ENCODE results near the gene PLCB4. TPM values are rescaled to one million over a fixed set of nuclear protein-coding genes. Genes with fewer than 3 reads are reported as not detected.

Gene PLCB4
- total RNA-seq, 2 donors from 2014 or later: not detected

DNA sequence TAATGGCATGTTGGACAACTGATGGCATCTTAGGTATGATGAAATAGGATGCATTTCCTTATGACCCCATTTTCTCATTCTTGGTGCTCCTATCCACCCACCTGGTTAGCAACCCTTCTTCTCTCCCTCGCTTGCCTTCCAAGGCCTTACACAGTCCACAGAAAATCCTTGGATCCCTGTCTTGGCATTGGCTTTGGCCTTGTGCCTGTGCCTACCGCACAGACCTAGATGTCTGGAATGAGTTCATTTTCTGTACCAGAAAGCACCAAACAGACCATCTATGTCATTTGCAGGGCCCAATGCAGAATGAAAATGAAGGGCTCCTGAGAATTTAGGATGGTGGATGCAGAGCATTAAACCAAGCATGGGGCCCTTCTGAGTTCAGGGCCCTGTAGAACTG lies 346.5 kb downstream of the PLCB4 start:
- DNase-seq (ENCODE audit: low spot score) (no peak), ATAC-seq (no peak)
- Mint-ChIP-seq H3K27me3 (peaks cover 0 to 2% of the 10 kb centered on the region in 2 donors), H3K36me3 (no peaks in the 10 kb centered on the region), H3K27ac (no peak overlapping the region), H3K4me3 (no peak overlapping the region), H3K9me3 (no peaks in the 10 kb centered on the region), H3K4me1 (ENCODE audit: low read depth in 2 of 2) (no peaks in the 10 kb centered on the region)

GRCh38 chr20:9416421-9416820 lies 347.5 kb downstream of the PLCB4 start:
- peaks cover 0 to 2% of the 10 kb centered on the region in 2 donors for H3K27me3 Mint-ChIP-seq
- H3K27ac Mint-ChIP-seq: no peak overlapping the region
- no peaks in the 10 kb centered on the region for H3K9me3 Mint-ChIP-seq
- H3K4me3 Mint-ChIP-seq: no peak overlapping the region
- DNase-seq (ENCODE audit: low spot score): no peak
- no peaks in the 10 kb centered on the region for H3K36me3 Mint-ChIP-seq
- ATAC-seq: no peak
- H3K4me1 Mint-ChIP-seq (ENCODE audit: low read depth in 2 of 2): no peaks in the 10 kb centered on the region

DNA sequence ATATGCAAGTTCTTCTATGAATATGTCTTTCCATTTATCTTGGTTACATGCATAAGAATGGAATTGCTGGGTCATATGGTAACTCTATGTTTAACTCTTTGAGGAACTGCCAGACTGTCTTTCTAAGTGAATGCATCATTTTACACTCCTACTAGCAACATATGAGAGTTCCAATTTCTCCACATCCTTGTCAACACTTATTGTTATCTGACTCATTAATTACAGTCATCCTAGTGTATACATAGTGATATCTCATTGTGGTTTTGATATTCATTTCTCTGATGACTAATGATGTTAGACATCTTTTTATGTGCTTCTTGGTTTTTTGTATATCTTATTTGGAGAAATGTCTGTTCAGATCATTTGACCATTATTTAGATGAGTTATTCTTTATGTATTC lies 348.8 kb downstream of the PLCB4 start:
- no peak for ATAC-seq
- H3K9me3 Mint-ChIP-seq: no peaks in the 10 kb centered on the region
- no peak overlapping the region for H3K27ac Mint-ChIP-seq
- no peak for DNase-seq (ENCODE audit: low spot score)
- H3K27me3 Mint-ChIP-seq: peaks cover 0 to 2% of the 10 kb centered on the region in 2 donors
- H3K36me3 Mint-ChIP-seq: no peaks in the 10 kb centered on the region
- no peak overlapping the region for H3K4me3 Mint-ChIP-seq
- H3K4me1 Mint-ChIP-seq (ENCODE audit: low read depth in 2 of 2): no peaks in the 10 kb centered on the region

GRCh38 chr20:9422321-9423057 lies 353.6 kb downstream of the PLCB4 start:
- ATAC-seq: no peak
- no peaks in the 10 kb centered on the region for H3K36me3 Mint-ChIP-seq
- no peaks in the 10 kb centered on the region for H3K9me3 Mint-ChIP-seq
- peaks cover 0 to 4% of the 10 kb centered on the region in 2 donors for H3K27me3 Mint-ChIP-seq
- no peak overlapping the region for H3K27ac Mint-ChIP-seq
- no peaks in the 10 kb centered on the region for H3K4me1 Mint-ChIP-seq (ENCODE audit: low read depth in 2 of 2)
- DNase-seq (ENCODE audit: low spot score): no peak
- H3K4me3 Mint-ChIP-seq: no peak overlapping the region

DNA sequence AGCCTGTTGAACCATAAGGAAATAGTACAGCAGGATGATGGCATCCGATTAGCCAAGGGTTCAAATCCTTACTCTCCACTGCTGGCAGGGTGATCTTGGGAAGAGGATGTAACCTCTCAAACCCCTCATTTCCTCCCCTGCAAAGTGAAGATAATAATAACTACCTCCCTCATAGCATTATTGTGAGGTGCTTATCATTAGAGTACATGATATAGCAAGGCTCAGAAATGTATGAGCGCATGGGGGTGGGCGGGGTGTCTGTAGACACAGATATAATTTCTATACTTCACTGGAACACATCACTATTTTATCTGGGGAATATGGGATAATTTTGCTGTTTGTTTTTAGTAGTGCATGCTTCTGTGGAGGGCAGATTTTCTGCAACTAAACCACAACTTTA lies 355.7 kb downstream of the PLCB4 start:
- Mint-ChIP-seq H3K27ac (no peak overlapping the region), H3K27me3 (peaks cover 0 to 2% of the 10 kb centered on the region in 2 donors), H3K4me3 (no peak overlapping the region), H3K4me1 (ENCODE audit: low read depth in 2 of 2) (no peaks in the 10 kb centered on the region), H3K36me3 (no peaks in the 10 kb centered on the region), H3K9me3 (no peaks in the 10 kb centered on the region)
- no peak for DNase-seq (ENCODE audit: low spot score)
- ATAC-seq: no peak

DNA sequence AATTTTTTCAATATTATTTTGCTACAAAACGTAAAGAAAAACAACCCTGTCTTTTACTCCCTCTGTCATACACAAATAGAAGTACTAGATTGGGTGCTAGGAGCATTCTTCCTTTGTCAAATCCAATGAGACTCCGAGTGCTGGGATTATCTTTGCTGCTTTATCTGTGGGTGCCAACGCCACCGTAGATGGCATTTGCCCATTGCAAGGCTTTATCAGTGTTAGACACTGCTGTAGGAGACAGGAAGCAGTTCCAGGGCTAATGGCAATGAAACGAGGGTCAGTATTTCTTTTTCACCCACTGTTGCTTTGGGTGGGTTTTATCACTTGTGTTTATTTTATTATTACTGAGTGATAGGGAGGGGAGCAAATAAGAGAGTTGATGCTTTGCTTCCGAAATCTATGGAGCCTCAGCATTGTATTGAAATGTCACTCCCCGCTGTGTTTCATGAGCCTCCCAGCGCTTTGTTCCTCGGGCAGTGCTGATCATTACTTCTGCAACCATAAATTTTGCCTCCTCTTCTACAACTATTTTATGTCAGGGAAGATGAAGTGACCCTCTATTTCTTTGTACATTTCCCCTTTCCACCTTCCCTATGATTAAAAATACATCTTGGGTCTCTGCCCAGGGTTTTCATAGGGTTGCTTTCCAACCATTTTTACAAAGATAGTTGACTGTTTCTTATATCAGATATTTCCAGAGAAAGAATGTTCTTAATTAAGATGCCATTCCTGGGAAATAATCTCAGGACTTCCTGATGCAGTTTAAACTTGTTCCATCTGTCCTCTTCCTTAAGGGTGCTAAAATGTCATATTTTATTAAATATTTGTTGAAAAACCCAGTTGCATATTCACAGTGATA lies 358.8 kb downstream of the PLCB4 start:
- no peaks in the 10 kb centered on the region for H3K9me3 Mint-ChIP-seq
- H3K36me3 Mint-ChIP-seq: no peaks in the 10 kb centered on the region
- peaks cover 0 to 2% of the 10 kb centered on the region in 2 donors for H3K27me3 Mint-ChIP-seq
- ATAC-seq: no peak
- H3K4me3 Mint-ChIP-seq: no peak overlapping the region
- H3K27ac Mint-ChIP-seq: no peak overlapping the region
- H3K4me1 Mint-ChIP-seq (ENCODE audit: low read depth in 2 of 2): no peaks in the 10 kb centered on the region
- no peak for DNase-seq (ENCODE audit: low spot score)

GRCh38 chr20:9428292-9428607 lies 359.4 kb downstream of the PLCB4 start:
- no peaks in the 10 kb centered on the region for H3K9me3 Mint-ChIP-seq
- no peaks in the 10 kb centered on the region for H3K4me1 Mint-ChIP-seq (ENCODE audit: low read depth in 2 of 2)
- no peak for ATAC-seq
- no peak overlapping the region for H3K27ac Mint-ChIP-seq
- DNase-seq (ENCODE audit: low spot score): no peak
- no peak overlapping the region for H3K4me3 Mint-ChIP-seq
- no peaks in the 10 kb centered on the region for H3K27me3 Mint-ChIP-seq
- no peaks in the 10 kb centered on the region for H3K36me3 Mint-ChIP-seq

GRCh38 chr20:9439806-9440205 lies 370.9 kb downstream of the PLCB4 start:
- no peak for DNase-seq (ENCODE audit: low spot score)
- Mint-ChIP-seq H3K9me3 (peaks cover 10% of the 10 kb centered on the region), H3K36me3 (no peaks in the 10 kb centered on the region), H3K4me1 (ENCODE audit: low read depth in 2 of 2) (no peaks in the 10 kb centered on the region), H3K27ac (no peak overlapping the region), H3K27me3 (no peaks in the 10 kb centered on the region), H3K4me3 (no peak overlapping the region)
- ATAC-seq: no peak

GRCh38 chr20:9440892-9441291 lies 372.0 kb downstream of the PLCB4 start:
- Mint-ChIP-seq H3K9me3 (peaks cover 10% of the 10 kb centered on the region), H3K4me3 (no peak overlapping the region), H3K27me3 (no peaks in the 10 kb centered on the region), H3K27ac (no peak overlapping the region), H3K4me1 (ENCODE audit: low read depth in 2 of 2) (no peaks in the 10 kb centered on the region), H3K36me3 (no peaks in the 10 kb centered on the region)
- DNase-seq (ENCODE audit: low spot score): no peak
- ATAC-seq: no peak

DNA sequence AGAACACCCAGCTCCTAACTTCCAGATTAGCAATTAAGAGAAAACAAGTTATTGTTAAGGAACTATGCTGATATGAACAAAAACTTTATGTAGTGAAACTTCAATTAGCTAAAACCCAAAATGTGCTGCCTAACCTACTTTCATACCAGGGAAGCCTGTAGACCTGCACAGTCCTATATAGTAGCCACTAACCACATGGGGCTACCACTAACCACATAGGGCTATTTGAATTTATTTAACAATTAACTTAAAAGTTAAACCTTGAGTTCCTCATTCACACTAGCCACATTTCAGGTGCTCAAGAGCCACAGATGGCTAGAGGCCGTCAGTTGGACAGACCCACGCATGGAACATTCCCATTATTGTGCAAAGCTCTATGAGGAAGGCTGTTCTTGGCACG lies 373.1 kb downstream of the PLCB4 start:
- no peaks in the 10 kb centered on the region for H3K36me3 Mint-ChIP-seq
- no peaks in the 10 kb centered on the region for H3K27me3 Mint-ChIP-seq
- DNase-seq (ENCODE audit: low spot score) (no peak), ATAC-seq (no peak)
- H3K9me3 Mint-ChIP-seq: peaks cover 10% of the 10 kb centered on the region
- no peak overlapping the region for H3K27ac Mint-ChIP-seq
- no peaks in the 10 kb centered on the region for H3K4me1 Mint-ChIP-seq (ENCODE audit: low read depth in 2 of 2)
- no peak overlapping the region for H3K4me3 Mint-ChIP-seq

DNA sequence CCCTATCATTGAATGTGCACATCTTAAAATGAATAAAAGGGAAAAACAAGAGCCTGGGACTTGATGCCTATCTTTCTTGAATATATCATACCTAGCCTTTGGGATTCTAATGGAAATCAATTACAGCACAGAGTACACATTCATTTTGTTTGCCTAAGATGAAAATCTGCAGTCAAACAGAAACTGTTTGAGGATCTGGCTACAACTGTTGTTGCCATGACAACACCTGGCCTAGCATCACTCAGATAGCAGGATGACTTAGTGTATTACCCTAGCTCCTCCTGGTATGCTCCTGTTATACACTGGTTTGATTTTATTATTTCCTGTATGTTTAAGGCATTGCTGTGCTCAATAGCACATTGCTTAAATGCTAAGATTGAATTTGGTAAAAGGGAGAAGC lies 374.0 kb downstream of the PLCB4 start:
- ATAC-seq: no peak
- Mint-ChIP-seq H3K27ac (no peak overlapping the region), H3K4me3 (no peak overlapping the region), H3K9me3 (peaks cover 13% of the 10 kb centered on the region), H3K36me3 (no peaks in the 10 kb centered on the region), H3K27me3 (no peaks in the 10 kb centered on the region), H3K4me1 (ENCODE audit: low read depth in 2 of 2) (no peaks in the 10 kb centered on the region)
- no peak for DNase-seq (ENCODE audit: low spot score)

- no peak overlapping the region for H3K4me3 Mint-ChIP-seq
- peaks cover 9% of the 10 kb centered on the region for H3K9me3 Mint-ChIP-seq
- H3K27ac Mint-ChIP-seq: no peak overlapping the region
- no peaks in the 10 kb centered on the region for H3K36me3 Mint-ChIP-seq
- no peak for ATAC-seq
- no peak for DNase-seq (ENCODE audit: low spot score)
- H3K4me1 Mint-ChIP-seq (ENCODE audit: low read depth in 2 of 2): no peaks in the 10 kb centered on the region
- no peaks in the 10 kb centered on the region for H3K27me3 Mint-ChIP-seq
These were observed 376.0 kb downstream of the PLCB4 start for GRCh38 chr20:9444921-9445320.

DNA sequence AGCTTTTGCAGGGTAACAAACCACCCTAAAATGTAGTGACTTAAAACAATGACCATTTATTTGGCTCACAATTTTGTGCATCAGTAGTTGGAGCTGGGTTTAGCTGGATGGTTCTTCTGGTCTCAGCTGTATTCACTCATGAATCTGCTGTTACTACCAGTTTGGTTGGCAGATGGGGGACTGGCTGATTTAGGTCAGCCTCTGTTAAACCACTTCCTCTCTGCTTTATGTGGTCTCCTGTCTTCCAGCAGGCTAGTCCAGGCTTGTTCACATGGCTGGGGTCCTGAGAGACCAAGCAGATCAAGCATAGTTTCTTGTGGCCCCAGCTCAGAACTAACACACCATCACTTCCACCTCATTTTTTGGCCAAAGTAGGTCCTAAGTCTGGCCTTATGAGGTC lies 378.3 kb downstream of the PLCB4 start:
- Mint-ChIP-seq H3K36me3 (no peaks in the 10 kb centered on the region), H3K4me3 (no peak overlapping the region), H3K4me1 (ENCODE audit: low read depth in 2 of 2) (no peaks in the 10 kb centered on the region), H3K9me3 (peaks cover 5% of the 10 kb centered on the region), H3K27me3 (no peaks in the 10 kb centered on the region), H3K27ac (no peak overlapping the region)
- no peak for DNase-seq (ENCODE audit: low spot score)
- no peak for ATAC-seq

GRCh38 chr20:9453201-9453600 lies 384.3 kb downstream of the PLCB4 start:
- Mint-ChIP-seq H3K27ac (no peak overlapping the region), H3K9me3 (peaks cover 3% of the 10 kb centered on the region), H3K27me3 (no peaks in the 10 kb centered on the region), H3K4me3 (no peak overlapping the region), H3K36me3 (no peaks in the 10 kb centered on the region), H3K4me1 (ENCODE audit: low read depth in 2 of 2) (no peaks in the 10 kb centered on the region)
- ATAC-seq: no peak
- no peak for DNase-seq (ENCODE audit: low spot score)

Measured in natural killer cell treated with Interleukin-12 subunit alpha and Interleukin-12 subunit beta and Interleukin-15 and Interleukin-18, amount 100 ng/mL, for 72 hours (primary cell).